ENCODE results near the gene ENO2.

Gene ENO2

DNA sequence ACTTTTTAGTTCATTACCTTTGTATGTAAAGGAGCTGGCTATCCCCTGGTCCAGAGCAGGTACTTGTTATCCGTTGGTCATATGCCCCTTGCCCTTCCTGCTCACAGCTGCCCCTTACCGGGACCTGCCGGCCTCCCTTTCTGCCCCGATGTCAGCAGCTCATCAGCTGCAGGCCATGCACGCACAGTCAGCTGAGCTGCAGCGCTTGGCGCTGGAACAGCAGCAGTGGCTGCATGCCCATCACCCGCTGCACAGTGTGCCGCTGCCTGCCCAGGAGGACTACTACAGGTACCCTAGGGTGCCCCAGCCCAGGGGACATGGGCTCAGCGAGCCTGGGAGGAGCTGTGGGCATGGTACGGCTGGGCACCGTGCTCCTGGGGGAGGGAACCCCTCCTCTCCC is 26.9 kb downstream of the ENO2 start:
- DNase-seq (ENCODE audit: low read depth): no peak
- no peak overlapping the region for H3K4me3 ChIP-seq (replicated peaks; ENCODE audit: low read depth, low read length)
- TF ChIP-seq, protein P1, sequence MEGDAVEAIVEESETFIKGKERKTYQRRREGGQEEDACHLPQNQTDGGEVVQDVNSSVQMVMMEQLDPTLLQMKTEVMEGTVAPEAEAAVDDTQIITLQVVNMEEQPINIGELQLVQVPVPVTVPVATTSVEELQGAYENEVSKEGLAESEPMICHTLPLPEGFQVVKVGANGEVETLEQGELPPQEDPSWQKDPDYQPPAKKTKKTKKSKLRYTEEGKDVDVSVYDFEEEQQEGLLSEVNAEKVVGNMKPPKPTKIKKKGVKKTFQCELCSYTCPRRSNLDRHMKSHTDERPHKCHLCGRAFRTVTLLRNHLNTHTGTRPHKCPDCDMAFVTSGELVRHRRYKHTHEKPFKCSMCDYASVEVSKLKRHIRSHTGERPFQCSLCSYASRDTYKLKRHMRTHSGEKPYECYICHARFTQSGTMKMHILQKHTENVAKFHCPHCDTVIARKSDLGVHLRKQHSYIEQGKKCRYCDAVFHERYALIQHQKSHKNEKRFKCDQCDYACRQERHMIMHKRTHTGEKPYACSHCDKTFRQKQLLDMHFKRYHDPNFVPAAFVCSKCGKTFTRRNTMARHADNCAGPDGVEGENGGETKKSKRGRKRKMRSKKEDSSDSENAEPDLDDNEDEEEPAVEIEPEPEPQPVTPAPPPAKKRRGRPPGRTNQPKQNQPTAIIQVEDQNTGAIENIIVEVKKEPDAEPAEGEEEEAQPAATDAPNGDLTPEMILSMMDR (IDR thresholded peaks at IDR 0.05; ENCODE audit: low read length, missing control alignments): no peak

DNA sequence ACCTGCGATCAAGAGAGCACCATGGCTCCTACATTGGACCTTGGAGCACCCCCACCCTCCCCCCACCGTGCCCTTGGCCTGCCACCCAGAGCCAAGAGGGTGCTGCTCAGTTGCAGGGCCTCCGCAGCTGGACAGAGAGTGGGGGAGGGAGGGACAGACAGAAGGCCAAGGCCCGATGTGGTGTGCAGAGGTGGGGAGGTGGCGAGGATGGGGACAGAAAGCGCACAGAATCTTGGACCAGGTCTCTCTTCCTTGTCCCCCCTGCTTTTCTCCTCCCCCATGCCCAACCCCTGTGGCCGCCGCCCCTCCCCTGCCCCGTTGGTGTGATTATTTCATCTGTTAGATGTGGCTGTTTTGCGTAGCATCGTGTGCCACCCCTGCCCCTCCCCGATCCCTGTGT is 27.4 kb downstream of the ENO2 start:
- DNase-seq (ENCODE audit: low read depth): no peak
- TF ChIP-seq, protein P1 (IDR thresholded peaks at IDR 0.05; ENCODE audit: low read length, missing control alignments): no peak
- no peak overlapping the region for H3K4me3 ChIP-seq (replicated peaks; ENCODE audit: low read depth, low read length)

DNA sequence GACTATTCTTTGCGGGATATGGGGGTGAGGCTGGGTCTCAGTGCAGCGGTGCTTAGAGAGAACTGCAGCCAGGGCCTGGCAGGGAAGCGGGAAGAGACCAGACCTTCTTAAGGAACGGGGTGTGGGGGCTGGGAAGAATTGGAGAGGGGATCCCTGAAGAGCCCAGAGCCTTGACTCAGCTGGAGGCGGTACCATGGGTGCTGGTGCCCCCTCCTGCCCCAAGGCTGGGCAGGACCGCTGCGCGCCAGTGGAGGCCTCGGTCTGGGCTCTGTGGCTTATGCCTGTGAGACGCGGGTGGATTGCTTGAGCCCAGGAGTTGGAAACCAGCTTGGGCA is 27.9 kb downstream of the ENO2 start:
- TF ChIP-seq, protein P1 (IDR thresholded peaks at IDR 0.05; ENCODE audit: low read length, missing control alignments): no peak
- no peak overlapping the region for H3K4me3 ChIP-seq (replicated peaks; ENCODE audit: low read depth, low read length)
- DNase-seq (ENCODE audit: low read depth): no peak

DNA sequence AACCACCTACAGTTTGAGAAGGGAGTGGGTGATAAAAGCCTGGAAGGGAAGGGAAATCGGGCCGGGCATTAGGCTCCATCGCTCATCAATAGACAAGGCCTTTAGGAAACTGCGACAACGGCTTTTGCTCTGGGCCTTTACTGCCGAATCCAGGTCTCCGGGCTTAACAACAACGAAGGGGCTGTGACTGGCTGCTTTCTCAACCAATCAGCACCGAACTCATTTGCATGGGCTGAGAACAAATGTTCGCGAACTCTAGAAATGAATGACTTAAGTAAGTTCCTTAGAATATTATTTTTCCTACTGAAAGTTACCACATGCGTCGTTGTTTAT is 29.0 kb downstream of the ENO2 start:
- peak; percentile 95 for DNase-seq (ENCODE audit: low read depth)
- TF ChIP-seq, protein P1 (IDR thresholded peaks at IDR 0.05; ENCODE audit: low read length, missing control alignments): no peak
- peak overlapping the region; percentile 79 for H3K4me3 ChIP-seq (replicated peaks; ENCODE audit: low read depth, low read length)

DNA sequence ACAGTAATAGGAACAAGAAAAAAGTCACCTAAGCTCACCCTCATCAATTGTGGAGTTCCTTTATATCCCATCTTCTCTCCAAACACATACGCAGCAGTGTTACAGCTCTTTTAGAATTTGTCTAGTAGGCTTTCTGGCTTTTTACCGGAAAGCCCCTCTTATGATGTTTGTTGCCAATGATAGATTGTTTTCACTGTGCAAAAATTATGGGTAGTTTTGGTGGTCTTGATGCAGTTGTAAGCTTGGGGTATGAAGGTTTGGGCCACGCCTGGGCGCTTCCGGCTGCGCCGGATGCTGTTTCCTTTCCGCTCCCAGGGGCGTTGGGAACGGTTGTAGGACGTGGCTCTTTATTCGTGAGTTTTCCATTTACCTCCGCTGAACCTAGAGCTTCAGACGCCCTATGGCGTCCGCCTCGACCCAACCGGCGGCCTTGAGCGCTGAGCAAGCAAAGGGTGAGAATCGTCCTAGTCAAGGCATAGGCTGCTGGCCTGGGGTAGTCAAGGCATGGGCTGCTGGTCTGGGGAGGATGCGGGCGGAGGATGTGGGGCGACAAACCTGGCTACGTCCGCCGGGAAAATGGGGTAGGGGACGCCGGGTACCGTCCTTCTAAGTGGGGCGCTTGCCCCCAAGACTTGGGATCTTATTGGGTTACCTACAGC is 29.5 kb downstream of the ENO2 start, which contains the start of the genes C12orf57 and RNU7-1:
TSS of gene C12orf57 (plus strand) at position 301 of the 659 bp plus-strand sequence. CDS start at position 401, 100 bp downstream.
TSS of gene RNU7-1 (plus strand) at position 95 of the 659 bp plus-strand sequence.
- H3K4me3 ChIP-seq (replicated peaks; ENCODE audit: low read depth, low read length): peak within 1 kb of the TSS; percentile 79
- TF ChIP-seq, protein P1 (IDR thresholded peaks at IDR 0.05; ENCODE audit: low read length, missing control alignments): no peak
- peak; percentile 88 for DNase-seq (ENCODE audit: low read depth)

DNA sequence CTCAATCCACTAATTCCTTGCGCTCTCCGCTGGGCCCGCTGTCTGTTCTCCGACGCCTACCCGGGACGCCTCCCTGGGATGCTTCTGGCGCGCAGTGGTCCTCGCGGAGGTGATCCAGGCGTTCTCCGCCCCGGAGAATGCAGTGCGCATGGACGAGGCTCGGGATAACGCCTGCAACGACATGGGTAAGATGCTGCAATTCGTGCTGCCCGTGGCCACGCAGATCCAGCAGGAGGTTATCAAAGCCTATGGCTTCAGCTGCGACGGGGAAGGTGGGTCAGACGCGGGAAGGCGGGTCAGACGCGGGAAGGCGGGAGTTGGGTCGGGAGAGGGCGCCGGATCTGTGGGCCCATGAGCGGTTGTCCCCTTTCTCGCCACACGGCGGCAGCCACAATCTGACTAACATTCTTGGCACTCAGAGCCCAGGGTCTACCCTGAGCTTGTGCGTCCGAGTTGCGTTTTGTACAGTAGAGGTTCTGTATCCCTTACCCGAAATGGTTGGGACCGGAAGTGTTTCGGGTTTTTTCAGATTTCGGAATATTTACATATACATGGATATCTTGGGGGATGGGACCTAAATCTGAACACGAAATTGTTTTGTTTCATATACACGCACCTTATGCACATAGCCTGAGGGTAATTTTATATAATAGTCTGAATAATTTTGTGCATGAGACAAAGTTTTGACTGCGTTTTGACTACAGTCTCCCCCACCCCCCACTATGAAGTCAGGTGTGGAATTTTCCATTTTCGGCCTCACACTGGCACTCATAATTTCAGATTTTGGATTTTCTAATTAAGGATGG is 30.2 kb downstream of the ENO2 start:
- peak overlapping the region; percentile 79 for H3K4me3 ChIP-seq (replicated peaks; ENCODE audit: low read depth, low read length)
- TF ChIP-seq, protein P1 (IDR thresholded peaks at IDR 0.05; ENCODE audit: low read length, missing control alignments): peak; percentile 85
- DNase-seq (ENCODE audit: low read depth): peak; percentile 95
